ENCODE results near the gene SRP68.

Gene SRP68

DNA sequence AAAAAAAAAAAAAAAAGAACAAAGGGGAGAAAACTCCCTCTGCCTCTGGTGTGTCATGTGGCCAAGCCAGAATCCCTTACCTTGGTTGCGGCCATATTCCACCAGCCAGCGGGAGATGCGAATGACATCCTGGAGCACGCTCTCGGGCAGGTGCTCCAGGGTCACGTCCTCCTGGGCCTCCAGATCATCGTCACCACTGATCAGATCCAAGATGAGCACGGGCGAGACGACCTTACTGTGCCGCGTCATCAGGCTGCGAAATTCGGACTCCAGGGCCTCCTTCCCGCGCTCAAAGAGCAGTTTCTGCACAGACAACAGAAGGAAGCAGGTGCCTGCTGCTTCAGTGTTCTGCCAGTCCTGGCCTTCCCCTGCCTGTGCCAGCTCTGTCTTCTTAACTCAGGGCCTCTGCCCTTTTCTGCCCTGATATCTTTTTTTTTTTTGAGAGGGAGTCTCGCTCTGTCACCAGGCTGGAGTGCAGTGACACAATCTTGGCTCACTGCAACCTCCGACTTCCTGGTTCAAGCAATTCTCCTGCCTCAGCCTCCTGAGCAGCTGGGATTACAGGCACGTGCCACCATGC is 25.5 kb upstream of the SRP68 start:
- Histone ChIP-seq H3K9me3 (ENCODE audit: control insufficient read depth, insufficient read depth, low read depth, low read length) (no peaks in the 10 kb centered on the region), H3K27ac (ENCODE audit: extremely low read depth, low read depth, low read length) (no peak overlapping the region), H3K36me3 (ENCODE audit: control insufficient read depth in 2 of 2, insufficient read depth in 1 of 2, low read length in 2 of 2) (peaks cover 65 to 85% of the 10 kb centered on the region in 2 experiments), H3K4me1 (ENCODE audit: control insufficient read depth, insufficient read depth, low read length) (no peaks in the 10 kb centered on the region), H3K4me3 (ENCODE audit: low read depth, low read length) (no peak overlapping the region)
- no peak for TF ChIP-seq ZNF626 (tag by site-specific recombination; IDR thresholded peaks at IDR 0.05)
- TF ChIP-seq ZNF843 (tag by site-specific recombination; IDR thresholded peaks at IDR 0.05), result no peak
- no peak for TF ChIP-seq ZNF184 (tag by site-specific recombination; IDR thresholded peaks at IDR 0.05)
- no peak for TF ChIP-seq ZNF416 (tag by site-specific recombination; IDR thresholded peaks at IDR 0.05)
- TF ChIP-seq, protein P1, sequence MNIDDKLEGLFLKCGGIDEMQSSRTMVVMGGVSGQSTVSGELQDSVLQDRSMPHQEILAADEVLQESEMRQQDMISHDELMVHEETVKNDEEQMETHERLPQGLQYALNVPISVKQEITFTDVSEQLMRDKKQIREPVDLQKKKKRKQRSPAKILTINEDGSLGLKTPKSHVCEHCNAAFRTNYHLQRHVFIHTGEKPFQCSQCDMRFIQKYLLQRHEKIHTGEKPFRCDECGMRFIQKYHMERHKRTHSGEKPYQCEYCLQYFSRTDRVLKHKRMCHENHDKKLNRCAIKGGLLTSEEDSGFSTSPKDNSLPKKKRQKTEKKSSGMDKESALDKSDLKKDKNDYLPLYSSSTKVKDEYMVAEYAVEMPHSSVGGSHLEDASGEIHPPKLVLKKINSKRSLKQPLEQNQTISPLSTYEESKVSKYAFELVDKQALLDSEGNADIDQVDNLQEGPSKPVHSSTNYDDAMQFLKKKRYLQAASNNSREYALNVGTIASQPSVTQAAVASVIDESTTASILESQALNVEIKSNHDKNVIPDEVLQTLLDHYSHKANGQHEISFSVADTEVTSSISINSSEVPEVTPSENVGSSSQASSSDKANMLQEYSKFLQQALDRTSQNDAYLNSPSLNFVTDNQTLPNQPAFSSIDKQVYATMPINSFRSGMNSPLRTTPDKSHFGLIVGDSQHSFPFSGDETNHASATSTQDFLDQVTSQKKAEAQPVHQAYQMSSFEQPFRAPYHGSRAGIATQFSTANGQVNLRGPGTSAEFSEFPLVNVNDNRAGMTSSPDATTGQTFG (tag by site-specific recombination; IDR thresholded peaks at IDR 0.05; ENCODE audit: borderline replicate concordance), result no peak
- no peak for TF ChIP-seq SP7 (tag by site-specific recombination; IDR thresholded peaks at IDR 0.05)
- no peak for TF ChIP-seq ZNF292 (tag by site-specific recombination; IDR thresholded peaks at IDR 0.05; ENCODE audit: borderline replicate concordance, low read depth)
- TF ChIP-seq ZNF654 (tag by site-specific recombination; IDR thresholded peaks at IDR 0.05; ENCODE audit: low read depth), result no peak
- TF ChIP-seq, protein P2, sequence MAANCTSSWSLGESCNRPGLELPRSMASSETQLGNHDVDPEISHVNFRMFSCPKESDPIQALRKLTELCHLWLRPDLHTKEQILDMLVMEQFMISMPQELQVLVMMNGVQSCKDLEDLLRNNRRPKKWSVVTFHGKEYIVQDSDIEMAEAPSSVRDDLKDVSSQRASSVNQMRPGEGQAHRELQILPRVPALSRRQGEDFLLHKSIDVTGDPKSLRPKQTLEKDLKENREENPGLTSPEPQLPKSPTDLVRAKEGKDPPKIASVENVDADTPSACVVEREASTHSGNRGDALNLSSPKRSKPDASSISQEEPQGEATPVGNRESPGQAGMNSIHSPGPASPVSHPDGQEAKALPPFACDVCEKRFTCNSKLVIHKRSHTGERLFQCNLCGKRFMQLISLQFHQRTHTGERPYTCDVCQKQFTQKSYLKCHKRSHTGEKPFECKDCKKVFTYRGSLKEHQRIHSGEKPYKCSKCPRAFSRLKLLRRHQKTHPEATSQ (tag by site-specific recombination; IDR thresholded peaks at IDR 0.05), result no peak
- TF ChIP-seq PRDM1 (tag by site-specific recombination; IDR thresholded peaks at IDR 0.05), result no peak
- no peak for TF ChIP-seq ZNF548 (tag by site-specific recombination; IDR thresholded peaks at IDR 0.05)
- TF ChIP-seq ZNF10 (tag by site-specific recombination; IDR thresholded peaks at IDR 0.05), result no peak
- TF ChIP-seq OSR2 (tag by site-specific recombination; IDR thresholded peaks at IDR 0.05), result no peak
- no peak for TF ChIP-seq ZNF830 (tag by site-specific recombination; IDR thresholded peaks at IDR 0.05; ENCODE audit: low read depth)
- CTCF ChIA-PET, result no interaction called here
- POLR2A ChIA-PET, result interaction anchor here (0.6 kb wide), 1 partner anchor 20 kb away, joined by 3 read pairs; no protein-coding TSS in a partner anchor

DNA sequence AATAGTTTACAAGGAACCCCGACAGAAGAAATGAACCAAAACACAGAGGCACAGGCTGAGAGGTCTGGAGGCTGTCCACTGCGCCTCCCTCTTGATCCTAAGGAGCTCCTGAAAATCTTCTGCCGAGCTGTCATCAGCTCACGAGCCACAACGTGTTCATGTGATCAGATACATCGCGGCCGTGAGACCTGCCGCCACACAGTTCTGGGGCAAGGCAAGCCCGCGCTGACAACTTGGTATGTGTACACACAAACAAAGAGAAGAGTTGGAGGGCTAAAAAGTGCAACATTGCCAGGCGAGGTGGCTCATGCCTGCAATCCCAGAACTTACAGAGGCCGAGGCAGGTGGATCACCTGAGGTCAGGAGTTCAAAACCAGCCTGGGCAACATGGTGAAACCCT is 23.6 kb upstream of the SRP68 start:
- POLR2A ChIA-PET, result interaction anchor here (2.0 kb wide), 1 partner anchor 10 kb away, joined by 6 read pairs; no protein-coding TSS in a partner anchor
- CTCF ChIA-PET, result interaction anchor here (0.7 to 0.8 kb wide), 4 partner anchors 15 to 184 kb away, joined by 3 to 4 read pairs (median 4); no protein-coding TSS in a partner anchor
- no peak overlapping the region for H3K4me3 ChIP-seq (ENCODE audit: low read depth, low read length)
- TF ChIP-seq PRDM1 (tag by site-specific recombination; IDR thresholded peaks at IDR 0.05), result no peak
- TF ChIP-seq FEZF1 (tag by site-specific recombination; IDR thresholded peaks at IDR 0.05), result no peak
- TF ChIP-seq ZNF423 (tag by site-specific recombination; IDR thresholded peaks at IDR 0.05), result no peak
- TF ChIP-seq, protein P3, sequence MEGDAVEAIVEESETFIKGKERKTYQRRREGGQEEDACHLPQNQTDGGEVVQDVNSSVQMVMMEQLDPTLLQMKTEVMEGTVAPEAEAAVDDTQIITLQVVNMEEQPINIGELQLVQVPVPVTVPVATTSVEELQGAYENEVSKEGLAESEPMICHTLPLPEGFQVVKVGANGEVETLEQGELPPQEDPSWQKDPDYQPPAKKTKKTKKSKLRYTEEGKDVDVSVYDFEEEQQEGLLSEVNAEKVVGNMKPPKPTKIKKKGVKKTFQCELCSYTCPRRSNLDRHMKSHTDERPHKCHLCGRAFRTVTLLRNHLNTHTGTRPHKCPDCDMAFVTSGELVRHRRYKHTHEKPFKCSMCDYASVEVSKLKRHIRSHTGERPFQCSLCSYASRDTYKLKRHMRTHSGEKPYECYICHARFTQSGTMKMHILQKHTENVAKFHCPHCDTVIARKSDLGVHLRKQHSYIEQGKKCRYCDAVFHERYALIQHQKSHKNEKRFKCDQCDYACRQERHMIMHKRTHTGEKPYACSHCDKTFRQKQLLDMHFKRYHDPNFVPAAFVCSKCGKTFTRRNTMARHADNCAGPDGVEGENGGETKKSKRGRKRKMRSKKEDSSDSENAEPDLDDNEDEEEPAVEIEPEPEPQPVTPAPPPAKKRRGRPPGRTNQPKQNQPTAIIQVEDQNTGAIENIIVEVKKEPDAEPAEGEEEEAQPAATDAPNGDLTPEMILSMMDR (tag by site-specific recombination; IDR thresholded peaks at IDR 0.05), result no peak
- TF ChIP-seq ZNF670 (tag by site-specific recombination; IDR thresholded peaks at IDR 0.05; ENCODE audit: low read depth), result no peak
- TF ChIP-seq, protein P4, sequence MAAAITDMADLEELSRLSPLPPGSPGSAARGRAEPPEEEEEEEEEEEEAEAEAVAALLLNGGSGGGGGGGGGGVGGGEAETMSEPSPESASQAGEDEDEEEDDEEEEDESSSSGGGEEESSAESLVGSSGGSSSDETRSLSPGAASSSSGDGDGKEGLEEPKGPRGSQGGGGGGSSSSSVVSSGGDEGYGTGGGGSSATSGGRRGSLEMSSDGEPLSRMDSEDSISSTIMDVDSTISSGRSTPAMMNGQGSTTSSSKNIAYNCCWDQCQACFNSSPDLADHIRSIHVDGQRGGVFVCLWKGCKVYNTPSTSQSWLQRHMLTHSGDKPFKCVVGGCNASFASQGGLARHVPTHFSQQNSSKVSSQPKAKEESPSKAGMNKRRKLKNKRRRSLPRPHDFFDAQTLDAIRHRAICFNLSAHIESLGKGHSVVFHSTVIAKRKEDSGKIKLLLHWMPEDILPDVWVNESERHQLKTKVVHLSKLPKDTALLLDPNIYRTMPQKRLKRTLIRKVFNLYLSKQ (tag by site-specific recombination; IDR thresholded peaks at IDR 0.05; ENCODE audit: borderline replicate concordance), result no peak
- no peak for TF ChIP-seq ZNF791 (tag by site-specific recombination; IDR thresholded peaks at IDR 0.05)
- TF ChIP-seq TRIM28 (IDR thresholded peaks at IDR 0.05; ENCODE audit: borderline replicate concordance, low read length), result no peak
- no peak for TF ChIP-seq ZNF530 (tag by site-specific recombination; IDR thresholded peaks at IDR 0.05; ENCODE audit: low read depth)
- TF ChIP-seq ZNF239 (tag by site-specific recombination; IDR thresholded peaks at IDR 0.05), result no peak
- TF ChIP-seq ZNF341 (tag by site-specific recombination; IDR thresholded peaks at IDR 0.05; ENCODE audit: low read depth), result no peak
- no peaks in the 10 kb centered on the region for H3K4me1 ChIP-seq (ENCODE audit: control insufficient read depth, insufficient read depth, low read length)
- no peaks in the 10 kb centered on the region for H3K9me3 ChIP-seq (ENCODE audit: control insufficient read depth, insufficient read depth, low read depth, low read length)
- peak overlapping the region; percentile 31; the same call in 1 of the 2 replicates for H3K27ac ChIP-seq (ENCODE audit: extremely low read depth, low read depth, low read length)
- H3K36me3 ChIP-seq (ENCODE audit: control insufficient read depth in 2 of 2, insufficient read depth in 1 of 2, low read length in 2 of 2), result peaks cover 57 to 87% of the 10 kb centered on the region in 2 experiments

Measured in HEK293 (cell line).